Muscle of back (tissue), 11 donors: ENCODE data around the gene MGAT4B. TPM values are rescaled to one million over a fixed set of nuclear protein-coding genes. Genes with fewer than 3 reads are reported as not detected.

Source experiments
- DNase-seq, 3 donors: peaks; one replicate each; pipeline versions ENCODE4 v3.0.0 to v3.0.0-alpha.2; 2013
- polyA plus RNA-seq, 10 donors: library from polyadenylated mRNA; unstranded; fragments of 120-200 nt; gene quantifications; one replicate each; pipeline ENCODE4 v1.2.1, GENCODE V29; 2013; ENCODE audit not compliant: insufficient read length in 10 of 10

The MGAT4B gene
- polyA plus RNA-seq, 10 donors: 51.0 to 85.6 (median 68.9) TPM

DNA sequence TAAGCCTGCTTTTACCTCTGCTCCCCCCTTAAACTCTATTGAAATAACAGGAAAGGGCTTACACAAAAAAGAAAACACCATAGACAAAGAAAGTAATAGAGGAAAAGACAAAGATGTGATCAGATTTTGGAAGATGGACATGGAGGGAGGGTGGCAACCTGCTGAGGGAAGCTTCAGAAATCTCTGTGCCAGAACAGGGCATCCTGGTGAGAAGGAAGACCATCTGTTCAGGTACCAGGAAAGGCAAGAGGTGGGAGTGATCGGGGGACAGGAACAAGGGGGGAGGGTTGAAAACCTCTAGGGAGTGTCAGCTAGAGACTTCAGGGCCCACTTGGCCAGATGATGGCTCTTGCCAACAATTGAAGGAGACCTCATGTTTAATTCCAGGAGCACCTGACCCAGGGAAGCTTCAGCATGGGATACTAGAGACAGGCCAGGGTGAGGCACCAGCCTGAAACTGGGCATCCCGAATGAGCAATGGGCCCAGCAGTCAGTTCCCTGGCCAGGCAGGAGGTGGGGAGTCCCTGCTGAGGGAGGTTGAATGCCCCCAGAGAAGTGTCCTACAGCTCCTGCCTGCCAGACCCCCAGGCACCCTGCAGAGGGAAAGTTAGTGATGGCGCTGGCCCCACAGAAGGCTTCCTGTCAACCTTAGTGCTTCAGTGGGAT is 22.2 kb upstream of the MGAT4B start:
- no peak for DNase-seq

DNA sequence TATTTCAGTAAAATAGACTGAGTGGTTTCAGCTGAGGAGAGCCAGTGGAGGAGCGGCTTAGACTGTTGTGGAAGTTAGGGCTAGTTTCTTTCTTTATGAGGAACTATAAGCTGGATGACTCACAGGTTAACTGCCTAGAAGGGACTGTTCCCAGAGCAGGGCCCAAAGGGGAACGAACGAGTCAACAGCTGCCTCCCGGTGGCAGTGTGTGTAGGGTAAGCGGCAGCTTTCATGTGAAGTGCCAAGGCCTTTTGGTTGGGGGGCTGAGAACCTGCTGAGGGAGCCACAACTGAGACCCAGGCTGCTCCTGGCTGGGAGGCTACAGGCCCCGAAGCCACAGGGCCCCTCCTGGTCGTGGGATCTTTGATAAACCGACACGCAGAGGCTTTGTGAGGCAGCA is 21.0 kb upstream of the MGAT4B start:
- DNase-seq: no peak

DNA sequence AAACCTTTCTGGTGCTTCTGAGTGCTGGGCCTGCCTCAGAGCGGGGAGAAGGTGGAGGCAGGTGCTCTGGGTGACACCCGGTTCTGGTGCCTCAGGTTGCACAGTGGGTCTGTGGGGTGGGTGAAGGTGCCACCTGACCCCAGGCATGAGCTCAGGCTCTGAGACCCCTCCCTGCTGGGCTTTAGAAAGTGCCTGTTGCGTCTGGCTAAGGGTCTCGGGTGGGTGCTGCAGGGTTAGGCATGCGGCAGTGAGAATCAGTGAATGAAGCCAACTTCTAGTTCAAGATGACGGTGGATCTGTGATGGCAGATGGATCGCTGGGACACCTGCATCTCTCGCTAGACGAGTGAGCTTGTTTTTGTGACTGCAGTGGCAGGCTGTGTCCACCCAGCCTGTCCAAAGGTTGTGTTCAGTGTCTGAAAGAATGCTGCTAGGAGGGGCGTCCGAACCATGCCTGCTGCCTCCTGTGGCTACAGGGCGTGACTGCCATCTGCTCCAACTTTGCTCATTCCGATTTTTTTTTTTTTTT is 19.1 kb upstream of the MGAT4B start:
- no peak for DNase-seq

DNA sequence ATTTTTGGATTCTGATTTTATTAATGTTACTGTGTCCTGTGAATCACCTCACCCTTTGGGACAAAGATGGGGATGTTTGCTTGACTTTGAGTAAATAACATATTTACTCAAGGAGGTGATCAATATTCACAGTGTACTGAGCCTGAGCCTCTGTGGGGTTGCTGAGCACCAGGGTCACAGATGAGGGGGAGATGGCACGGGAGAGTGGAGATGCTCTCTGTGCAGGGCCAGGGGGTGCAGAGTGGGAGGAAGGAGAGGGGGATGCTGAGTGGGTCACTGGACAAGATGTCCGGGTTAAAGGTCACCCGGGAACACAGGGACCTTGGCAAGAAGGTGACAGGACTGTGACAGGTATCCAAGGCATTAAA is 18.1 kb upstream of the MGAT4B start:
- DNase-seq: no peak

DNA sequence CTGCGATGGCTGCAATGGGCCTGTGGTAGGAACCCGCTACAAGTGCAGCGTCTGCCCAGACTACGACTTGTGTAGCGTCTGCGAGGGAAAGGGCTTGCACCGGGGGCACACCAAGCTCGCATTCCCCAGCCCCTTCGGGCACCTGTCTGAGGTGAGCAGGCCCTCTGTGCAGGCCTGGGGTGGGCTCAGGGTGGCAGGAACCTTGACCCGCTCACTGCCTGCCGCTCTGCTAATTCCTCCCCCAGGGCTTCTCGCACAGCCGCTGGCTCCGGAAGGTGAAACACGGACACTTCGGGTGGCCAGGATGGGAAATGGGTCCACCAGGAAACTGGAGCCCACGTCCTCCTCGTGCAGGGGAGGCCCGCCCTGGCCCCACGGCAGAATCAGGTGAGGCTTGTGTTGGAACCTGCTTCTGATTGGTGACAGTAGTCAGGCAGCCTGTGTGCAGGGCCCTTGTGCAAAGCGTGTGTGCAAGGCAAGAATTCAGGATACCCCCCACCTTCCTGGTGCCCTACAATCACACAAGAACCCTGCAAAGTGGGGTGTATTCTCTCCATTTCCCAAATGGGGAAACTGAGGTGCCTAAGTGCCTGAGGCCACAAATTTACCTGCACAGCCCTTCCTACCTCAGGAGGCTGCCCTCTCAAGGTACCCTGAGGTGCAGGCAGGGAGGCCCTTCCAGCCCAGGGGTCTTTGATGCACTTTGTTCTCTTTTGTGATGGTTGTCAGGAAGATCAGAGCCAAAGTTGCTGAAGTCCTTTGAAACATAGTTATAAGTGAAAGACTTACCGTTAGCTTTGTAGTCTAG is 17.5 kb upstream of the MGAT4B start:
- DNase-seq: no peak

DNA sequence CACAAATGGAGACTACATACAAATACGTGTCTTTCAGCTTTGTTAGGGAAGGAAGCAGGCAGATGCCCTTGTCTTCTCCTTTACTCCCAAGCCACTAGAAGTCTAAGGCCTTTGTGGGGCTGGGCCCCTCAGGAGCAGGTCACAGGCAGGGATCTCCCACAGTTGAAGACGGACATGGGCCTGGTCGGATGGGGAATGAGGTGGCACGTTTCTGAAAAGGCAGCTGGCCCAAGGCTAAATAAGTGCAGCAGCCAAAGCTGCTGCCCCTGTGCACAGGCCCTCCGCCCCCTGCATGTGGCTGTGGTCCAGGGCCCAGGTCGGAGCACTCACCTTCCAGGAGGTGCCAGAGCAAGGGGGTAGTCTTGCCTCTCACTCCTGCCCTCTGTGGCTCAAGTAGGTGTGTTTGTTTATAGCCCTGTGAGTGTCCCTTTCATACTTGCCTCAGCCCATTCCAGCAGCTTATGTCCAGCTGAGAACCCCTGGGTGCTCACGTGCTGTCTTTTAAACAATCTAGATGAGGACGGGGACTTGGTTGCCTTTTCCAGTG is 15.9 kb upstream of the MGAT4B start:
- no peak for DNase-seq

DNA sequence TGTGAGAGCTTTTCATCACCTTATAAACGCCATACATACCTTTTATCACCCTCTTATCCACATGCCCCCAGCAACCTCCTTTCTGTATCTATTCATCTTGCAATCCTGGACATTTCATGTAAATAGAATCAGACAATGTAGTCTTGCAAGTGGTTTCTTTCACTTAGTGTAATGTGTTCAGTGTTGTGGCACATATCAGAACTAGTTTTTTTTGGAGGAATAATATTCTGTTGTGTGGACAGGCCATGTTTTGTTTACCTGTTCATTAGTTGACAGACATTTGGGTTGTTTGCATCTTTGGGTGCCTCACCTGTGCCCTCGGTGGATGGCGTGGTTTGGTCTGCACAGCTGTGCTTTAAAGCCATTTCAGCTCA is 15.4 kb upstream of the MGAT4B start:
- no peak for DNase-seq

DNA sequence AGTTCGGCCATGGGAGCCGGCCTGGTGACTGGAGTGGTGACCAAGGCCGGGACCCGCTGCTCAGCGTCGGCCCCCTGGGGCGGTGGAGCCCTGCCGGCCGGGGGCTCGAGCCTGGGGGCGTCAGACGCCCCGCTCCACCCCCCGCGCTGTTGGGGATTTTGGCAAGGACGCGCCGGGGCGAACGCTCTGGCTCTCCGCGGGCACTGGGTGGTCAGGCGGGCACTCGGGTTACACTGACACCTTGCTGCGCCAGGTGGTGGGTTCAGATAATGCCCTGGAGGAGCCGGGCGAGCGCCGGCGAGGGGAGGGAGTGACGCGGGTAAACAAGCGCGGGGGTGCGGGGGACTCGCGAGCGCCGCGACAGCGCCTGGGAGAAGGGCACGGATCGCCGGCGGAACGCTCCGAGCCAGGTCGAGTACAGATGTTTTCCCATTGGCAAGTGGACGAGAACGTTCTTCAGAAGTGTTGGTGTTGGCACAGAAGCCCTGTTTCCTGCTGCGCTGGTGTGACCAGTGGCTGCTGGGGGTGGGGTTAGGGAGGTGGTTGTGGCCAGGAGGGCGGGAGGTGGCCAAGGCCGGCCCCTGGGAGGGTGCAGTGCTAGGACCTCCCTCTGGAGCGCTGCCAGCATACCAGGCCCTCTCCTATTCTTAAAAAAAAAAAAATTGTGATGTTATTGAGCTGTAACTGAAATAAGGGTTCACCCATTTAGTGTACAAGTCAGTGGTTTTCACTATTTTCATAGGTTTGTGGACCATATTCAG is 14.8 kb upstream of the MGAT4B start:
- DNase-seq: peak; percentile 89 to 96 (median 94)

DNA sequence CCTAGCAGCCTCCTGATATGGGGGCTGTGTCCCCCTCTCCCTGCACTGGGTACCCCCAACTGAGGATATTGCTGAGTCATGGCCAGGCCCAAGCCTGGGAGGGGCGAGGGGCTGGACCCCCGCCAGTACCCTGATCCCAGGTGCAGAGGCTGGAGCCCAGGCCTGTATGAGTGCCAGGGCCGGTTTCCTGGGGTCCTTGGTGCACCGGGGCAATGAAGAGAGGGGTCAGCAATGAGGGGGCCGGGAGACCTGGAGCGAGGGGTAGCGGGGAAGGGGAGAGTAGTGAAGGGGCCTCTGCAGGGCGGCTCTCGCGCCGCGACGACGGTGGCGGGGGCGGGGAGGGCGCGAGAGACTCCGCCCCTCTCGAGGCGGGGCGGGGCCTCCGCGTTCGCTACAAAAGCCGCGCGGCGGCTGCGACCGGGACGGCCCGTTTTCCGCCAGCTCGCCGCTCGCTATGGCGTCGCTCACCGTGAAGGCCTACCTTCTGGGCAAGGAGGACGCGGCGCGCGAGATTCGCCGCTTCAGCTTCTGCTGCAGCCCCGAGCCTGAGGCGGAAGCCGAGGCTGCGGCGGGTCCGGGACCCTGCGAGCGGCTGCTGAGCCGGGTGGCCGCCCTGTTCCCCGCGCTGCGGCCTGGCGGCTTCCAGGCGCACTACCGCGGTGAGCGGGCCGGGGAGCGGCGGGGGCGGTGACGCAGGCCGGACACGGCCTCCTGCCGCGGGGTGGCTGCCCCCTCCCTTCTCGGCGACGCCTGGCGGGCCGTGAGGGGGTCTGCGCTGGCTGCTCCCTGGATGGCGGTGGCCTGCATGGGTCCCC is 14.0 kb upstream of the MGAT4B start, which contains the start of gene SQSTM1:
SQSTM1 (plus strand) TSS at position 423 of the 815 bp plus-strand sequence; CDS start at position 455, 32 bp downstream.
- DNase-seq: peak; percentile 80 to 96 (median 93)

DNA sequence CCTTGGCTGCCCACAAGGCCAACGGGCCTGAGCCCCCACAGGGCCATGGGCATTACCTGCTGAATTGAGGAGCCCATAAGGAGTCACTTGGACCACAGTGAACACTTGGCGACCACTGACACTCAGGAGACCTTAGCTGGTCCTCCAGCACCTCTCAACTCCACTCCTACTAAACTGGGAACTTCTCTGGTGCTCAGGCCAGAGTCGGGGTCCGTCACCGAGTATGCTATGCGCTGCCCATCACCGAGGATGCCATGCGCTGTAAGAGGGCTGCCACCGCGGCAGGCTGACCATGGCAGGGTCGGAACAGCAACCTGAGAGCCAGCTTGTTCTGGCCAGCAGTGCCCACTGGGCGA is 13.4 kb upstream of the MGAT4B start:
- peak in 1 of 3 donors; percentile 68 for DNase-seq

DNA sequence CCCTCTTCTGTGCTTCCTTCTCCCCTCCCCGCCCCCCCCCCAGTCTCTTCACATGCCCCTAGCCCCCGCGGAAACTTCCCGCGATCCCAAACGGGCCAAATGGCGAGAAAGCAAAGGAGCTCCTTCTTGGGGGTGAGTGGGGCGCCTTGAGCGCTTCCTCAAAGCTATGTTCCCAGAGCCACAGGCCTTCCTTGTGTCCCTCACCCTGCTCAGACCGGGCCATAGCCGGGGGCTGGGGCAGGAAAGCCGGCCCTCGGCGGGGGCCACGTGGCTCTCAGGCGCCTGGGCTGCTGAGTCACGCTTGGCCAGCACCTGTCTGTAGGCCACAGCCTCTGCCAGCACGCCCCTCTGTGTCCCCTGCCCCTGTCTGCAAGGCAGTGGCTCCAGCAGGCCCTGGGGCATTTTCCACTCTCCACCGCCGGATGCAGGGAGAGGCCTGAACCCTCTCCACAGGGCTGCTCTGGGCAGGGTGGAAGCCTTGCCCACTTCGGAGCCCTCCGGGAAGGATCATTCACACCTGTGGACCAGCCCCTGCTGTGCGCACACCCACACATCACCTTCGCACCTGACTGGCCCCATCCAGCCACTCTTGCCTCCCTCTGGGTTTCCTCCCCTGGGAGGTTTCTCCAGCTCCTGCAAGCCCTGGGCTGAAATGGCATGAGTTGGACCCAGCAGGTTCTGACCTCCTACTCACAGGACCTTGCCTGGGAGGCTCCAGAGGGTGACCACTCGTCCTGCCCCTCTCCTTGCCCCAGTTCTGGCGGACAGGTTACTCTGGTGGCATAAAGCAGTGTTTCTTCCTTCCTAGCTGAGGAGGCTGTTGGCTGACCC is 12.8 kb upstream of the MGAT4B start:
- peak in 2 of 3 donors; percentile 56 to 82 for DNase-seq

DNA sequence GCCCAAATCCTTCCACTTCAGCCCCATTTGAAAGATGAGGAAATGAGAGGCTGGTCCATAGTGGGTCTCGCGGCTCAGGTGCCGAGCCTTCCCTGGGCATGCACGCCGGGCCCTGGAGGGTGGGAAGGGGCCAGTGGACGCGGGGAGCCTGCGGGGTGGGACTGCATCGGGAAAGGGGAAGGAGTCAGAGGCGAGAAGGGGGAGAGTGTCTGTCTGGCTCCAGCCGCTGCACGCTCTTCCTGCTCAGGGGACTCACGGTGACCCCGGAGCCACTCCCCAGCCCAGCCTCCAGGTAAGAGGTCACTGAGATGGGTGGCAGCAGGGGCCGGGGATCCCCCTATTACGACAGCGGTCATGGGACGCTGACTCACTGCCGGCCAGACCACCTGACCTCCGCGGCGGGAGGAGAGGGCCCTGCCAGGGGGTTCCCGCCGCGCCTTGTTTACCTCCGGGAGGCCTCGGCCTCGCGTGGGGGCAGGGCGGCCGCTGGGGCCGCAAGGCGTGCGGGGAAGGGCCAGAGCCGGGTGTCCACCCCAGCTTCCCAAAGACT is 12.2 kb upstream of the MGAT4B start:
- DNase-seq: peak; percentile 87 to 94 (median 89)

DNA sequence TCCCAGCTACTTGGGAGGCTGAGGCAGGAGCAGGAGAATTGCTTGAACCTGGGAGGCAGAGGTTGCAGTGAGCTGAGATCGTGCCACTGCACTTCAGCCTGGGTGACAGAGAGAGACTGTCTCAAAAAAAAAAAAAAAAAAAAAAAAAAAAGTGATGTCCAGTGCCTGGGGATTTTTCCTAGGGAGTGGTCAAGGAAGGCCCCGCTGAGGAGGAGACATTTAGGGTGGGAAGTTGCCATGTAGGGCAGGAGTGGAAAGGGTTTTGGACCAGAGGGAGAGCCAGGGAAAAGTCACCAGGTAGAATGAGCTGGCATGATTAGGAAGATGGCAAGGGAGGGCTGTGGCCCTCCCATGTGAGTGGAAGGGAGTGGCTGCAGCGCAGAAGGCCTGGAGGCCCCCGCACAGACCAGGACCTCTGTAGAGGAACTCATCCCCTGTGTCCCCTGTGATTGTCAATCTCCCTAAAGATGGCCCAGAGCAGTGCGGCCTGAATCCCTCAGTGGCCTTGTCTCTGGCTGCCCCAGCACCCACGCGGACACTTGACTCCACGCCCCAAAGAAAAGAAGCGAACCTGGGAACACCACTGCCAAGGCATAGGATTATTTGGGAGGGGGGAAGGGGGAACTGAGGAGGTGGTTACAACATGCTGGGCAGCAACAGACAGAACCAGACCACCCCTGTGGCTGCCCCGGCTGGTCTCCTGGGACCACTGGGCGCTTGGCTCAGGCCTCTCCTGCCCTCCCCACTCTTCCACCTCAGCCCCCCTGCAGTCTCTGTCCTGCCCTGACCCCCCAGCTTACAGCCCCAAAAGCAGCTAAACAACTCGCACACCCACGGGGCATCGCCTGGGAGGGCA is 11.5 kb upstream of the MGAT4B start:
- no peak for DNase-seq

DNA sequence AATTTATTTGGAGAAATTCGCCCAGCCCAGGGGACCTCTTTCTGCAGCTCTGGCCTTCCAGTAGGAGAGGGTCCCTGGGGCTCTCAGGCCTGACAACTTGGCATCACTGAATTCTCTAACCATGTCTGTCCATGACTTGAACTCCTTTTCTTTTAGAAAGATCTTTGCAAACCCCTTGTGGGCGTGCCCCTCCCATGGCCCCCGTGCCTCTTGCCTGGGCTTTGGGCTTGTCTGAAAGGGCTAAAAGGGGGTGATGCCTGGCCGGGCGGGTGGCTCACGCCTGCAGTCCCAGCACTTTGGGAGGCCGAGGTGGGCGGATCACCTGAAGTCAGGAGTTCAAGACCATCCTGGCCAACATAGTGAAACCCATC is 10.8 kb upstream of the MGAT4B start:
- no peak for DNase-seq

DNA sequence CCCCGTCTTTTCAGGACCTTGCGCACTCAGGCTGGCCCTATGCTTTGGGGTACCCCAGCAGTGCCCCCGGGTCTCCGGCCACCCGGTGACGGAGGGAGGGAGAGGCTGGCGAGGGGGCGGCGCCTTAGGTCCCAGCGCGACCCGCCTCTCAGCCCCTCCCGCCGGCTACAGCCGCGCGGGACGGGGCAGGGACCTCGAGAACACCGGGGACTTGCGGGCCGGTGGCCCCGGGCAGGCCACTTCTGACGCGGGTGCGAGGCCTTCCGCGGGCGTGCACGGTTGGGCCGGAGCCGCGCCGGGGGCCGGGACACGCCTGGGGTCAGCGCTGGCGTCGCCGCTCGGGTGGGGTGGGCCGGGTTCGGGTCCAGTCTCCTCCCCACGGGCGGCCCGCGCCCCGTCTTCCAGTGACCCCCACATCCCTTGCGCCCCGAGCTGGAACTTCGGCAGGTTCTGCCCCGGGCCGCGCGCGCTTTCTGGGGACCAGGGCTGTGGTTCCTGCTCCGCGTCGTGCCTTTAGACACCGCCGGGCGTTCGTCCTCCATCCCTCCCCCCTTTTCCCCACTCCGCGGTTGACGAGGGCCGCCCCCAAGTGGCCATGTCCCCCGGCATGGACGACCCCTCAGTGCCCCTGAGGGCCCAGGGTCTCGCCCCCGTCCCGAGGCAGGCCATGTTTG is 10.3 kb upstream of the MGAT4B start:
- peak in 1 of 3 donors; percentile 55 for DNase-seq

DNA sequence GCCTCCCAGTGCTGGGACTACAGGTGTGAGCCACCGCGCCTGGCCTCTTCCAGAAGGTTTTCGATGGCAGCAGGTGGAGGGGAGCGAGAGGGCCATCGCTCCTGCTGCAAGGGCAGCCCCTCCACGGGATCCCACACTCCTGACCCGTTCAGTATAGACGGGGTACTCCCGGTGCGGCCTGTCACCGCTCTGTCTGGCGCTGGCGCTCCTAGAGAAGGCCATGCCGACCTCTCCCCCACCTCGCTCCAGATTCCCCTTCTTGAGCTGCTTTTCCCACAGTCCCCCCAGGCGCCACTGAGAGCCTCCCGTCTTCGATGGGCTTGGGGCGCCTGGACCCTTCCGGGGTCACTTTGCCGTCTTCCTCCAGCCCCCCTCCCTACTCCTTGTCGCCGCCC is 9.7 kb upstream of the MGAT4B start:
- no peak for DNase-seq

DNA sequence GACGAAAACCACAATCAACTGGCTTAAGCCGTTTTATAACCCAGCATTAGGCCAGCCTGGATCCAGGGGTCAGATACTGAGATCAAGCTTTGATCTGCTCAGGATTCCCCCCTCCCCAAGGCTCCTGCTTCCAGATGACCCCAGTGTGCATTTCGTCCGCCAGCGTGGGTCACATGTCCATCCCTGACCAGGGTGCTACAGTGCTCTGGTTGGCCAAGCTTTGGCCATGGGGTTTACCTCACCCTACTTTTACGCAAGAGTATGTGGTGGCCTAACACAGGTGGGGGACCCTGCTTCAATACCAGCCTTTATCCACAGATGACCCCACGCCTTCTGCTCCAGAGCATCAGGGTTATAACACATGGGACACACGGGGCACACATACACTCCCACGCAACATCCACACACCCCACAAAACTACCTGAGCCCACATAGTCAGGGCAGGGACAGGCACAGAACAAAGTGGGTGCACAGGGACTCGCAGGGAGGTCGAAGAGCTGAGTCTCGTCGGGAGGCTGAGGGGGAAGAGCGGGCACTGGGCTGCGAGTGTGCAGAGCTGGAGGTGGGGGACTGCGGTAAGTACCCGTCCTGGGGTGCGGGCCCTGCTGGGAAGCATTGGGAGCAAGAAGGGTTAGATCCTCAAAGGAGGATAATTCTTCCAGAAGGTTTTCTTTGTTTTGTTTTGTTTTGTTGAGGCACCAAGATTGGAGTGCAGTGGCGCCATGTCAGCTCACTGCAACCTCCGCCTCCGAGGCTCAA is 9.0 kb upstream of the MGAT4B start:
- no peak for DNase-seq

DNA sequence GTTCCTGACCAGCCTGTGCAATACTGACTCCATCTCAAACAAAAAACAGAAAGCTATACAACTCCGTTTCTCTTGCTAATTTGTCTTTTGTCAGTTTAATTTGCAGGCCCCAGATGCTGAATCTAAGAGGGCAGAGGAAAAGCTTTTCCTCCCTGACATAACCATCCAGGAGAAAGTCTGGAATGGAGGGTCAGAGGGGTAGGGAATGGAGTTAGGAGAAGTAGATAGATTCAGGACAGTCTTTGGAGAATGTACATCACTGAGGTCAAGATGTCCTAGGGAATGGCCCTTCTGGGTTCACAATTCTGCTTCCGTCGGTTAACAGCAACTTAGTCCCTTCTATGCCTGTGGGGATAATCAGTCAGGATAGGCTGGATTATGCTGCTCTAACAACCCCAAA is 7.4 kb upstream of the MGAT4B start:
- no peak for DNase-seq
